Neural cell (in vitro differentiated cells): ENCODE measurements around the gene TM9SF4. TPM values are rescaled to one million over a fixed set of nuclear protein-coding genes. Genes with fewer than 3 reads are reported as not detected.

Source experiments
- H2AFZ ChIP-seq: fragments of 200-600, 300-800 bp; sonication (generic), shearing (Covaris generic); 2 replicates; pipeline ENCODE4 v1.6.0; 2014; ENCODE audit warnings: low read depth, mild to moderate bottlenecking, antibody characterized with exemption, low read length, moderate library complexity
- H3F3A ChIP-seq: fragments of 200-600 bp; shearing (Covaris generic); 2 replicates; pipeline ENCODE4 v1.6.1; 2016; ENCODE audit warnings: mild to moderate bottlenecking, moderate library complexity, mixed read lengths, antibody characterized with exemption, low read length; ENCODE audit not compliant: insufficient read depth, poor library complexity, severe bottlenecking
- H3K27ac ChIP-seq: fragments of 200-600, 300-800 bp; sonication (generic), shearing (Covaris generic); 2 replicates; pipeline ENCODE4 v1.5.1; 2014; ENCODE audit warnings: mild to moderate bottlenecking, low read length, moderate library complexity
- H3K27me3 ChIP-seq: fragments of 300-800, 200-600 bp; sonication (generic), shearing (Covaris generic); 2 replicates; pipeline ENCODE4 v1.6.0; 2014; ENCODE audit warnings: mild to moderate bottlenecking, low read depth, low read length, moderate library complexity; ENCODE audit not compliant: insufficient read depth
- H3K36me3 ChIP-seq: fragments of 300-800, 200-600 bp; sonication (generic), shearing (Covaris generic); 2 replicates; pipeline ENCODE4 v1.5.1; 2014; ENCODE audit warnings: mild to moderate bottlenecking, antibody characterized with exemption, low read length, moderate library complexity; ENCODE audit not compliant: insufficient read depth
- H3K4me2 ChIP-seq: fragments of 300-800, 200-600 bp; sonication (generic), shearing (Covaris generic); 2 replicates; pipeline ENCODE4 v1.6.0; 2014; ENCODE audit warnings: mild to moderate bottlenecking, low read length
- H3K4me3 ChIP-seq: fragments of 300-800, 200-600 bp; sonication (generic), shearing (Covaris generic); 2 replicates; pipeline ENCODE4 v1.5.1; 2014; ENCODE audit warnings: mild to moderate bottlenecking, low read length, moderate library complexity
- H3K79me2 ChIP-seq: fragments of 200-600 bp; shearing (Covaris generic); replicated peaks from 2 replicates; pipeline ENCODE4 v1.6.0; 2014; ENCODE audit warnings: mild to moderate bottlenecking, low read length, moderate library complexity; ENCODE audit not compliant: insufficient read depth
- H3K9ac ChIP-seq: fragments of 300-800, 200-600 bp; sonication (generic), shearing (Covaris generic); 2 replicates; pipeline ENCODE4 v1.6.1; 2016; ENCODE audit warnings: mild to moderate bottlenecking, low read length, mixed read lengths
- H3K9me2 ChIP-seq: fragments of 200-600 bp; shearing (Covaris generic); 2 replicates; pipeline ENCODE4 v1.6.1; 2016; ENCODE audit warnings: mild to moderate bottlenecking, low read length, mixed read lengths; ENCODE audit not compliant: insufficient read depth
- H3K9me3 ChIP-seq: fragments of 200-600, 300-800 bp; sonication (generic), shearing (Covaris generic); 2 replicates; pipeline ENCODE4 v1.6.1; 2016; ENCODE audit warnings: mild to moderate bottlenecking, mixed run types, low read length, moderate library complexity, mixed read lengths
- H4K20me1 ChIP-seq: fragments of 200-600 bp; shearing (Covaris generic); 2 replicates; pipeline ENCODE4 v1.6.1; 2016; ENCODE audit warnings: mild to moderate bottlenecking, mixed run types; ENCODE audit not compliant: insufficient read depth
- EP300 ChIP-seq: fragments of 450-650 bp; conservative IDR thresholded peaks from 2 replicates; pipeline ENCODE4 v1.6.1; 2014; ENCODE audit warnings: antibody characterized with exemption, mild to moderate bottlenecking, moderate library complexity; ENCODE audit not compliant: poor library complexity, severe bottlenecking
- EZH2 ChIP-seq: fragments of 200-600, 300-800 bp; shearing (Covaris generic), sonication (generic); IDR thresholded peaks from 2 replicates; pipeline ENCODE4 v1.6.1; 2014; ENCODE audit warnings: antibody characterized with exemption, low read length, borderline replicate concordance, mild to moderate bottlenecking; ENCODE audit not compliant: insufficient read depth, poor library complexity, severe bottlenecking
- MXI1 ChIP-seq: fragments of 450-650 bp; conservative IDR thresholded peaks from 2 replicates; pipeline ENCODE4 v1.6.1; 2014; ENCODE audit warnings: antibody characterized with exemption, mild to moderate bottlenecking; ENCODE audit not compliant: poor library complexity, severe bottlenecking
- POLR2AphosphoS5 ChIP-seq: IDR thresholded peaks from 2 replicates; pipeline ENCODE4 v1.6.1; 2012
- RAD21 ChIP-seq: fragments of 450-650 bp; conservative IDR thresholded peaks from 2 replicates; pipeline ENCODE4 v1.6.1; 2014; ENCODE audit warnings: antibody characterized with exemption, mild to moderate bottlenecking, moderate library complexity
- SMC3 ChIP-seq: fragments of 450-650 bp; conservative IDR thresholded peaks from 2 replicates; pipeline ENCODE4 v1.6.1; 2014; ENCODE audit warnings: antibody characterized with exemption, mild to moderate bottlenecking, moderate library complexity; ENCODE audit not compliant: poor library complexity
- TAF1 ChIP-seq: IDR thresholded peaks from 2 replicates; pipeline ENCODE4 v1.6.1; 2012; ENCODE audit warnings: low read depth
- polyA minus RNA-seq: library from RNA; depleted of rRNA, polyadenylated mRNA; stranded (reverse); fragments of >200 nt; gene quantifications from 2 replicates; pipeline ENCODE4 v1.2.3, GENCODE V29; 2014
- polyA plus RNA-seq: library from polyadenylated mRNA; depleted of rRNA; stranded (reverse); fragments of >200 nt; gene quantifications from 2 replicates; pipeline ENCODE4 v1.2.3, GENCODE V29; 2014
- TF ChIP-seq, protein P1 (sequence below): IDR thresholded peaks from 2 replicates; pipeline ENCODE4 v1.6.1; 2012; ENCODE audit warnings: borderline replicate concordance
- TF ChIP-seq, protein P2 (sequence below): fragments of 450-650 bp; IDR thresholded peaks from 2 replicates; pipeline ENCODE4 v1.5.1; 2014; ENCODE audit warnings: antibody characterized with exemption, mild to moderate bottlenecking, moderate library complexity; ENCODE audit not compliant: poor library complexity, severe bottlenecking

Gene TM9SF4
- polyA plus RNA-seq, result 17.8 and 18.3 TPM in 2 replicates
- 32.1 and 33.9 TPM in 2 replicates for polyA minus RNA-seq

GRCh38 chr20:32109392-32110172 lies at the start of gene TM9SF4:
TSS of gene TM9SF4 (plus strand) at chr20:32109714. CDS start at chr20:32109741, 27 bp downstream.
- peak within 1 kb of the TSS; percentile 71 for H3K4me3 ChIP-seq
- TF ChIP-seq TAF1, result peak; percentile 94
- TF ChIP-seq, protein P1, sequence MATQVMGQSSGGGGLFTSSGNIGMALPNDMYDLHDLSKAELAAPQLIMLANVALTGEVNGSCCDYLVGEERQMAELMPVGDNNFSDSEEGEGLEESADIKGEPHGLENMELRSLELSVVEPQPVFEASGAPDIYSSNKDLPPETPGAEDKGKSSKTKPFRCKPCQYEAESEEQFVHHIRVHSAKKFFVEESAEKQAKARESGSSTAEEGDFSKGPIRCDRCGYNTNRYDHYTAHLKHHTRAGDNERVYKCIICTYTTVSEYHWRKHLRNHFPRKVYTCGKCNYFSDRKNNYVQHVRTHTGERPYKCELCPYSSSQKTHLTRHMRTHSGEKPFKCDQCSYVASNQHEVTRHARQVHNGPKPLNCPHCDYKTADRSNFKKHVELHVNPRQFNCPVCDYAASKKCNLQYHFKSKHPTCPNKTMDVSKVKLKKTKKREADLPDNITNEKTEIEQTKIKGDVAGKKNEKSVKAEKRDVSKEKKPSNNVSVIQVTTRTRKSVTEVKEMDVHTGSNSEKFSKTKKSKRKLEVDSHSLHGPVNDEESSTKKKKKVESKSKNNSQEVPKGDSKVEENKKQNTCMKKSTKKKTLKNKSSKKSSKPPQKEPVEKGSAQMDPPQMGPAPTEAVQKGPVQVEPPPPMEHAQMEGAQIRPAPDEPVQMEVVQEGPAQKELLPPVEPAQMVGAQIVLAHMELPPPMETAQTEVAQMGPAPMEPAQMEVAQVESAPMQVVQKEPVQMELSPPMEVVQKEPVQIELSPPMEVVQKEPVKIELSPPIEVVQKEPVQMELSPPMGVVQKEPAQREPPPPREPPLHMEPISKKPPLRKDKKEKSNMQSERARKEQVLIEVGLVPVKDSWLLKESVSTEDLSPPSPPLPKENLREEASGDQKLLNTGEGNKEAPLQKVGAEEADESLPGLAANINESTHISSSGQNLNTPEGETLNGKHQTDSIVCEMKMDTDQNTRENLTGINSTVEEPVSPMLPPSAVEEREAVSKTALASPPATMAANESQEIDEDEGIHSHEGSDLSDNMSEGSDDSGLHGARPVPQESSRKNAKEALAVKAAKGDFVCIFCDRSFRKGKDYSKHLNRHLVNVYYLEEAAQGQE, result peak; percentile 94
- TF ChIP-seq MXI1, result peak; percentile 96
- TF ChIP-seq, protein P2, sequence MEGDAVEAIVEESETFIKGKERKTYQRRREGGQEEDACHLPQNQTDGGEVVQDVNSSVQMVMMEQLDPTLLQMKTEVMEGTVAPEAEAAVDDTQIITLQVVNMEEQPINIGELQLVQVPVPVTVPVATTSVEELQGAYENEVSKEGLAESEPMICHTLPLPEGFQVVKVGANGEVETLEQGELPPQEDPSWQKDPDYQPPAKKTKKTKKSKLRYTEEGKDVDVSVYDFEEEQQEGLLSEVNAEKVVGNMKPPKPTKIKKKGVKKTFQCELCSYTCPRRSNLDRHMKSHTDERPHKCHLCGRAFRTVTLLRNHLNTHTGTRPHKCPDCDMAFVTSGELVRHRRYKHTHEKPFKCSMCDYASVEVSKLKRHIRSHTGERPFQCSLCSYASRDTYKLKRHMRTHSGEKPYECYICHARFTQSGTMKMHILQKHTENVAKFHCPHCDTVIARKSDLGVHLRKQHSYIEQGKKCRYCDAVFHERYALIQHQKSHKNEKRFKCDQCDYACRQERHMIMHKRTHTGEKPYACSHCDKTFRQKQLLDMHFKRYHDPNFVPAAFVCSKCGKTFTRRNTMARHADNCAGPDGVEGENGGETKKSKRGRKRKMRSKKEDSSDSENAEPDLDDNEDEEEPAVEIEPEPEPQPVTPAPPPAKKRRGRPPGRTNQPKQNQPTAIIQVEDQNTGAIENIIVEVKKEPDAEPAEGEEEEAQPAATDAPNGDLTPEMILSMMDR, result peak; percentile 49
- TF ChIP-seq POLR2AphosphoS5, result peak; percentile 97
- TF ChIP-seq RAD21, result peak; percentile 30
- no peak for TF ChIP-seq EZH2
- peak; percentile 83 for TF ChIP-seq EP300
- TF ChIP-seq SMC3, result peak; percentile 66
- H3K9ac ChIP-seq, result peak within 1 kb of the TSS; percentile 97
- H3K9me2 ChIP-seq, result no peaks in the 10 kb centered on the region
- H4K20me1 ChIP-seq, result no peaks in the 10 kb centered on the region
- peaks cover 41% of the 10 kb centered on the region for H3K79me2 ChIP-seq
- H3K36me3 ChIP-seq, result no peaks in the 10 kb centered on the region
- peak within 1 kb of the TSS; percentile 93 for H3K27ac ChIP-seq
- peaks cover 4% of the 10 kb centered on the region for H3K27me3 ChIP-seq
- H3K4me2 ChIP-seq, result peak within 1 kb of the TSS; percentile 95
- no peaks in the 10 kb centered on the region for H3K9me3 ChIP-seq
- H2AFZ ChIP-seq, result peak within 1 kb of the TSS; percentile 93
- no peaks in the 10 kb centered on the region for H3F3A ChIP-seq

DNA sequence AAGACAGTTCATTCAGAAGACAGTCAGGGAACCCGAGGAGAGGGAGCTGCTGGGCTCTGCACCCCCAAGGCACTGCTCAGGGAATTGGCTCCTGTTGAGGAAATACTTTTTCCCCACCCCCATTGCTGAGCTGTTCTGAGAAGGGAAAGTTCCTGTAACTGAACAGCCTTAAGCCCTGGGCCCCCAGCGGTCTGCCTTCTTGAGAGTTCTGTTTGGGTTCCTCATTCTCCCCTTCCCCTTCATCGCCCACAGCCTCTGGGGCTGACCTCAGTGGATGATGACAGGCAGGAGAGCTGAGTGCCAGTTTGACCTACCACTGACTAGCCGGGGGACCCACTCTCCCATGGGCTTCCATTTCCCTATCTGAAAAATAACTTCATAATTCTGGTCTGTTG lies 46.7 kb upstream of the TM9SF4 start:
- TF ChIP-seq RAD21, result no peak
- TF ChIP-seq POLR2AphosphoS5, result no peak
- no peak for TF ChIP-seq TAF1
- no peak for TF ChIP-seq EP300
- TF ChIP-seq, protein P2, result no peak
- TF ChIP-seq, protein P1, result no peak
- TF ChIP-seq MXI1, result no peak
- no peak for TF ChIP-seq SMC3
- no peak for TF ChIP-seq EZH2
- Histone ChIP-seq H3K4me3 (no peak overlapping the region), H3K9me3 (no peaks in the 10 kb centered on the region), H2AFZ (no peak overlapping the region), H3K4me2 (no peak overlapping the region), H3K9ac (no peak overlapping the region), H3K27ac (no peak overlapping the region), H3F3A (no peaks in the 10 kb centered on the region), H3K36me3 (no peaks in the 10 kb centered on the region), H3K79me2 (no peaks in the 10 kb centered on the region), H3K9me2 (no peaks in the 10 kb centered on the region), H4K20me1 (no peaks in the 10 kb centered on the region), H3K27me3 (peaks cover 12% of the 10 kb centered on the region)
